Umbilical cord (tissue), 2 donors: ENCODE results near the gene IGFALS. TPM values are rescaled to one million over a fixed set of nuclear protein-coding genes. Genes with fewer than 3 reads are reported as not detected.

Experiments used
- DNase-seq: peaks from one replicate; pipeline ENCODE4 v3.0.0-alpha.2; 2015; ENCODE audit warnings: low spot score
- total RNA-seq: library from RNA; depleted of rRNA; stranded (reverse); fragments of >200 nt; gene quantifications from one replicate; pipeline ENCODE4 v1.2.3, GENCODE V29; 2014; ENCODE audit warnings: low replicate concordance; ENCODE audit not compliant: insufficient read depth

The IGFALS gene
- total RNA-seq, 1 donor from 2014 or later, result 0.96 TPM

DNA sequence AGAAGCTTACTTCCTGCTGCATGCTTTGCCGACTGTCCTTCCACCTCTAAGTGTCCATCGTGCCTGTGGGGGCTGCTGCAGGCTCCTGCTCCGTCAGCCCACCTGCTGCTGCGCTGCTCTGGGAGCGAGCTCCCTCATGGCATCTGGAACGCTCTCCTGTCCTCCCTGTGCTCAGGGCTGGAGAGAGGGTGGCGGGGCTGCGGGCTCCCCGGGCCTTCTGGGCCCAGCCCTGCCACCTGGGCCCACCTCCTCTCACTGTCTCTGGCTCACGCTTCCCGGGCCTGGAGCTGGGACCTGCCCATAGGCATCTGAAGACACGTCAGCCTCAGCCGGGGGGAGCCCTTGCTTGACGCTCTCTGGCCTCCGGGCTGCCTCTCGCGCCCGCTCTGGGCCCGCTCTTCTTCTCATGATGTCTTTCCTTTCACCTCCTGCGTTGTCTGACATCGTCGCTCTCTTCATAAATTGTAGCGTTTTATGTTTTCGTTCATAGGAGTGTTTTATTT, 49.1 kb downstream of the IGFALS start:
- DNase-seq, result no peak

DNA sequence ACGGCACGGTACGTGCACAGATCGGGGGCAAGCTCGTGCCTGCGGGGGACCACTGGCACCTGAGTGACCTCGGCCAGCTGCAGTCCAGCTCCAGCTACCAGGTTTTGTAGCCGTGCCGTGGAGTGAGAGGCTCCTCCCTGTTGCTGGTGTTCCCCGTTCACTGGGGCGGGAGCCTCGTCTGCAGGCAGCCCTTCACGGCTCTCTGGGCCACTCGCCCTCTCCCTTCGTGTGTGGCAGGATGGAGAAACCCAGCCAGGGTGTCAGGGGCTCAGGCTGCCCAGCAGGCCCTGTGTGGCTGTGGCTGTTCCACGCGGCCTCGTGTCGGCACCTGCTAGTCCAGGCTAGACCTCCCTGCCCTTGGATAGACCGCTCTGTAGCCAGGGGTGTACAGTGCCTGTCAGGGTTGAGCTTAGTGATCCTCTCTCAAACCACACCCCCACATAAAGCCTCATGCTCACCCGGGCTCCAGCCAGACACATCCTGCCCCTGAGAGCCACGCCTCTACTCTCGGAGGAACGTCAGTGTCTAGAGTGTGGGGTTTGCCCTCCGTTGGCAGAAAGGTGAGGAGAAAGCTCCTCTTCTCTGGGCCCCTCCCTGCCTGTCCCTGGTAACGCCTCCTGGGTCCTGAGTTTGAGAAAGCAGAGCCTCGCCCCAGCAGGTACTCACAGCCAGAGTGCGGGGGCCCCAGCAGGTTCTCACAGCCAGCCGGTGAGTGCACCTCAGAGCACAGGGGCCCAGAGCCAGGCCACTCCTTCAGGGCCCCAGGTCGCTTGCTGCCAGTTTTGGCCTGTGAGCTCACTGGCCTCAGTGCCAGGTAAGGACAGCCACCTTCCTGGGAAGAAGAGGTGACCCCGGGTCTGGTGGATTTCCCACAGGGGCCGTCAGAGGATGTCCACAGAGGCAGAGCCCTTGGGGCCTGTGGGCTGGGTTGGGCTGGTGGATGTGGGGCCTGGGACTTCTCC, 49.8 kb downstream of the IGFALS start:
- no peak for DNase-seq

DNA sequence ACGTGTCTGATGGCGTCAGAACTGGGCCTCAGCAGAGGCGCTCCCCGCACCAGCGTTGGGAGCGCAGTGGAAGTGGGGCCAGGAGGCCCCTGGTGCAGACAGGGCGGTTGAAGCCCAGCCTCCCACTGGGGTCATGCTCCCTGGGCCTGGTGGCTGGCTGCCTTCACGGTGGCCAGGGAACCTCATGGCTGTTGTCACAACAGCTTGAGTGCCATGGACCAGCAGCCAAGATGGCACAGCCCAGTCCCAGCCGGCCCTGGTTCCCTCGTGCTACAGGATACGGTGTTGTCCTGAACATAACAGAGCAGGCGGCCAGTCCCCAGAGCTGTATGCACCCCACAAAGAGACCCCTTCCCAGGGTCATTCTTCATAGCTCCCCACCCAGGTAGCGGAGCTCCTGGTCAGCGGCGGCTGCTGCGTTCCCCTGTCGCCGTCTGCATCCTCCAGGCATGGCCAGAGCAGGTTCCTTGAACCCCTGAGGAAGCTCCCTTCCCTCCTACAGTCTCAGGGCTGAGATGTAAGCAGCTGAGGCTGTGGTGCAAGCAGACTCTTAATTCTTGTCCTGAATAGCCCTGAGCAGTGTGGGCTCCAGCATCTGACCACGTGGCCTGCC, 51.8 kb downstream of the IGFALS start:
- DNase-seq, result no peak

DNA sequence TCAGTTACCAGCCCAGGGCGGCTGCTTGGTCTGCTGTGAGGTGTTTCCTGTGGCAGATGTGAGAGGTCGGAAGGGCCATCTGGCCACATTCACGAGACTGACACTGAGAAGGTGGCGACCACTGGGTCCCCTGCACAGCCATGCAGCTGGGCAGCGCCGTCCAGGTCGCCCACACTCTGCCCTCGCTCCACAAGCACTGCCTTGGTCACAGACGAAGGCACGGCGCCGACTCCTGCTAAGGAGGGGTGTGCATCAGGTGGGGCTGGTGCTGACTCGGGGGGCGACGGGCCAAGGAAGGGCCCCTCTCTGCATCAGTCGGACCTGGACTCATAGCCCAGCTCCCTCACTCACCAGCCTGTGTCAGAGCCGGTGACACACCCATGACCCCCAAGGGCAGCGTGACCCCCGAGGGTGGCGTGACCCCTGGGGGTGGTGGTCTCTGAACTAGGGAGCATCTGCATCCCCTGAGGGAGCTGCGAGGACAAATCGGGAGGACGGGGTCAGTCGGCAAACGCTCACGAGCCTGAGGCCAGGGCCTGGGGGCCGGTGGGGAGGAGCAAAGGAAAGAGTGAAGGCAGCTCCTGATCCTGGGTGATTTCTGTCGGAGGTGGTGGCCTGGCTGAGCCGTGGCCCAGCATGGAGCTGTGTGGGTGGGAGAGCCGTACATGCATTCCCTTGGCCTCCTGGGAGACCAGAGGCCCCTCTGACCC, 52.6 kb downstream of the IGFALS start:
- DNase-seq, result no peak

Other genes with a start within 250 kb of the IGFALS start
- gene IFT140, start 181.6 kb downstream of the IGFALS start, total RNA-seq, result 17.1 TPM
- 6.0 TPM for gene CRAMP1, start 181.3 kb downstream of the IGFALS start, total RNA-seq
- gene JPT2, start 115.4 kb downstream of the IGFALS start, total RNA-seq, result 37.8 TPM
- gene MAPK8IP3, start 87.5 kb downstream of the IGFALS start, total RNA-seq, result 60.2 TPM
- gene NME3, start 22.2 kb downstream of the IGFALS start, total RNA-seq, result 33.0 TPM
- 7.2 TPM for gene EME2, start 20.9 kb downstream of the IGFALS start, total RNA-seq
- 26.5 TPM for gene MRPS34, start 20.6 kb downstream of the IGFALS start, total RNA-seq
- gene SPSB3, start 11.1 kb downstream of the IGFALS start, total RNA-seq, result 37.6 TPM
- 73.7 TPM for gene NUBP2, start 10.7 kb downstream of the IGFALS start, total RNA-seq
- gene HAGH, start 33.1 kb upstream of the IGFALS start, total RNA-seq, result 34.4 TPM
- 36.1 TPM for gene FAHD1, start 33.5 kb upstream of the IGFALS start, total RNA-seq
- not detected for gene MEIOB, start 78.5 kb upstream of the IGFALS start, total RNA-seq
- gene HS3ST6, start 124.7 kb upstream of the IGFALS start, total RNA-seq, result not detected
- 2.2 TPM for gene MSRB1, start 149.5 kb upstream of the IGFALS start, total RNA-seq
- not detected for gene RPL3L, start 161.0 kb upstream of the IGFALS start, total RNA-seq
- gene NDUFB10, start 165.8 kb upstream of the IGFALS start, total RNA-seq, result 111 TPM
- gene RPS2, start 171.1 kb upstream of the IGFALS start, total RNA-seq, result 1,669 TPM
- gene RNF151, start 173.2 kb upstream of the IGFALS start, total RNA-seq, result not detected
- 10.4 TPM for gene TBL3, start 178.3 kb upstream of the IGFALS start, total RNA-seq
- not detected for gene NOXO1, start 187.8 kb upstream of the IGFALS start, total RNA-seq
- gene GFER, start 190.5 kb upstream of the IGFALS start, total RNA-seq, result 12.0 TPM
- 2.4 TPM for gene SYNGR3, start 196.3 kb upstream of the IGFALS start, total RNA-seq
- 4.8 TPM for gene ZNF598, start 216.1 kb upstream of the IGFALS start, total RNA-seq
- not detected for gene NPW, start 226.1 kb upstream of the IGFALS start, total RNA-seq
- gene NHERF2, start 233.2 kb upstream of the IGFALS start, total RNA-seq, result 30.3 TPM